GM19193 (cell line): ENCODE results near the gene CACNA1D.

Experiments
- POLR2A ChIP-seq: IDR thresholded peaks from 4 replicates; pipeline ENCODE4 v1.6.1; 2011; ENCODE audit not compliant: insufficient read depth, insufficient read length; ENCODE audit errors: extremely low read depth

Gene CACNA1D

DNA sequence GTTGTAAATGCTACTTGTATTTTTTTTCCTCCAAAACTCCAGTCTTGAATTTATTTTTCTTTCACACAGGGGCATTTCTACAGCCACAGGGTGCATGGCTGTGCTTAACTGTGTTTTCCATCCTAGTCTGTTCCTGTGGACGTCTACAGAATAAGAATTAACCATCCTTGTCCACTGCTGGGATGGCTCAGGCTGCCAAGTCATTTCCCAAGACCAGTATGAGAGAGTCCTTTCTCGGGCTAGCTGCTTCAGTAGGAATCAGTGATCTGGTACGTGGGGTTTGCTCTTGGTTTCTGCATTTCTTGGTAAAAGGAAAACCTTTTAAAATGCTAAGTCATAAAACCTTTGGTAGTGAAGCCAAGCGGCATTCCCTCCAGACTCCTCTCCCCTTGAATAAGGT is 322.0 kb downstream of the CACNA1D start:
- no peak for TF ChIP-seq POLR2A

- no peak for TF ChIP-seq POLR2A
Measured at GRCh38 chr3:53817211-53817610, 322.8 kb downstream of the CACNA1D start.

GRCh38 chr3:53817809-53818208 is 323.4 kb downstream of the CACNA1D start:
- no peak for TF ChIP-seq POLR2A

DNA sequence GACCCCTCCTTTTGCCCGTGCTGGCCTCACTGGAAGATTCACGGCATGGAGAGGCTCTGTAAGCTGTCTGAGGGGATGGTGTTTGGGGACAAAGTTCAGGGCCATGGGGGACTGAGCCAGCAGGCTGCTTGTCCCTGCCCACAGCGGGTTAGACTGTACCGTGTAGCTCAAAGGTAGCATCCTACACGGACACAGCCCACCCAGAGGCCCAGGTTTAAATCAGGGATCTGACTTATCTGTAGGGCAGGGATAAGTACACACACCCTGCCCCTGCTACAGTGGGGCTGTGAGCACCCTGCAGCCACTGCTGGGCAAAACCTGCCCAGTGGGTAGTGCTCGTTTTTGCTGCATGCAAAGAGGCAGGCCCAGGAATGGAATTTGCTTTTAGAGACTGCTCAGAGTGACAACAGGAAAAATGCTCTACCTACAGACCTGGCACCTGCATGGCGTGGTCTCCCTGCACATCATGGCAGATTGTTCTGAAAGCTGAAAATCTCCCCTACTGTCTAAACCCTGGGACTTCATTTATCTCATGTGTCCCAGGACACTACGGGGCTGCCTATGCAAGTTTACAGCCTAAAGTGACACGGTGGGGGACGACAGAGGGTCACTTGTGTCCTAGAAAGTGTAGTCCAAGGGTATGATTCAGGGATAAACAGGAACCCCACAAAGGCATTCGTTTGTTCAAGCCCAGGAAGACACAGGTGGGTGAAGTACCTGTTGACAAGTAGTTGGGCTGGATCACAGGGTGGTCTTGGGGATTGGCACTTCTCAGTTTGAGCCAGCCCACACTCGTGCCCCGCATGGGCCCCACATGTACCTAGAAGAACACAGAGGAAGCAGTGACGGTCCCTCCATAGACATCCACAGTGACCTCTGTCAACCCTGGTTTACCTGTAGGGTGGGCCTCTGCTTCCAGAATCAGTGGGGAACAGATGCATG is 324.1 kb downstream of the CACNA1D start:
- no peak for TF ChIP-seq POLR2A

GRCh38 chr3:53819163-53819868 is 324.9 kb downstream of the CACNA1D start:
- TF ChIP-seq POLR2A = no peak

DNA sequence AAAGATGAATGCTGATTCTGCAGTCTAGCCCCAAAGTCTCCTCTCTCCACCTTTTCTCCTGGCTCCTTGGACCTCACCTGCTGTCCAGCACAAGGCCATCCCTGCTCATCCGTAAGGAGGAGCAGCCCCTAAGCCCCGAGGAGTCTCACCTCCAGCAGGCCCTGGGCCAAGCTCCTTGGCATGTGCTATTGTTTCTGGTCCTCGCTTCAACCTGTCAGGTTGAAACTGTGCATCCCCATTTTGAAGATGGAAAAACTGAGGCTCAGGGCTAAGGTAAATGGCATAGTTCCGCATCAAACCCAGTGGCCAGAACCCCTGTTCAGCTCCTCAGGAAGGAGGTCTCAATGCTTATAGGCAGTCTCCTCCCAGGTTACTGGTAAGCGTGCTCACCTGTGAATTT is 325.7 kb downstream of the CACNA1D start:
- TF ChIP-seq POLR2A = no peak

- TF ChIP-seq POLR2A = no peak
Measured at GRCh38 chr3:53820756-53821580, 326.6 kb downstream of the CACNA1D start.

GRCh38 chr3:53821631-53822121 is 327.3 kb downstream of the CACNA1D start:
- no peak for TF ChIP-seq POLR2A

- TF ChIP-seq POLR2A = no peak
Measured at GRCh38 chr3:53822331-53822741, 327.9 kb downstream of the CACNA1D start.

- TF ChIP-seq POLR2A = no peak
Measured at GRCh38 chr3:53823026-53823955, 328.9 kb downstream of the CACNA1D start.

DNA sequence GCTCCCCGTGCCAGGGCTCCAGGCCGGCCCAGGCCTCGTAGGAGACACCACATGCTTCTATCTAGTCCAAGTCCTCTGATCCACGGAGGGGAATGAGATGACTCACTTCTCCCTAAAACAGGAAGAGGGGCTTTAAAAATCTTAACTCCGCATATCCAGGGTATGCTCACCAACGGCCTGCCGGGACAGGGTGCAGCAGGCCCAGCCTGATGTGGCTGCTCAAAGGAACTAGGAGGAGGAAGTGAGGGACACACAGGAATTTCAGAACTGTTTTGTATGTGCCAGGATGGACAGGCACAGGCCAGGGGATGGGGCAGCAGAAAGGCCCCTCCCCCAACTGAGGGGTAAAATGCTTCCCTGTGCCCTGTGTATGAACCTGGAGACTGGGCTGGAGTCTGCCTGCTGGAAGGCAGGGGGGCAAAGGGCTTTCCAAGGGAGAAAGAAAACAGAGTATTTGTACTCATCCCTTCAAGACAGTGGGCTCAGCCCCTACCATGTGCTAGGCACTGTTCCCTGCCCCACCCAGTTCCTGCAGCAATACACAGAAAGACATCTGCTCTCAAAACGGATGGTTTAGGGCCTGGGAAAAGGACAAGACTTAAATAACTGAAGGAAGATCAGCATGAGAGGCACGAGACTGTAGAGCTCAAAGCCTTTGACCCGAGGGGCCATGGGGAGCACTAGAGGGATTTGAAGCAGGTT is 329.7 kb downstream of the CACNA1D start:
- no peak for TF ChIP-seq POLR2A

- no peak for TF ChIP-seq POLR2A
Measured at GRCh38 chr3:53824795-53825194, 330.4 kb downstream of the CACNA1D start.

DNA sequence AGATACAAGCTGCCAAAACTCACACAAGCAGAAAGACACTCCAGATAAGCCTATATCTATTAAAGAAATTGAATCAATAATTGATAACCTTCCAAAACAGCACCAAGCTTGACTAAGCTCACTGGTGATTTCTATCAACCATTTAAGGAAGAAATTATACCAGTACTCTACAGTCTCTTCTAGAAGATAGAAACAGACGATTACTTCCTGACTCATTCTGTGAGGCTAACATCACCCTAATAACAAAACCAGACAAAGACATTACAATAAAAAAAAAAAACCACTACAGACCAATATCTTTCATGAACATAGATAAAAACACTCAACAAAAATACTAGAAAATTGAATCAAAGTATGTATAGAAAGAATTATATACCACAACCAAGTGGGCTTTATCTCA is 331.6 kb downstream of the CACNA1D start:
- TF ChIP-seq POLR2A = no peak
